Measurements from ENCODE around the gene FAM13B. TPM values are rescaled to one million over a fixed set of nuclear protein-coding genes. Genes with fewer than 3 reads are reported as not detected.

Gene FAM13B
- total RNA-seq (2022; extraction: Qiagen RNA extraction) = 11.7 to 19.2 TPM (median 12.9 TPM) in 5 replicates

GRCh38 chr5:138032572-138033385 lies at the start of gene FAM13B:
FAM13B (minus strand) TSS chr5:138033079; CDS start chr5:138019111, 13,968 bp downstream.

GRCh38 chr5:137888863-137889759 lies 143.8 kb downstream of the FAM13B start, which contains the start of gene PKD2L2:
PKD2L2 (plus strand) TSS chr5:137889457; CDS start chr5:137889492, 35 bp downstream.

Other genes with a start within 250 kb of the FAM13B start
- not detected in 5 replicates for gene MYOT, start 165.2 kb downstream of the FAM13B start, total RNA-seq (2022; extraction: Qiagen RNA extraction)
- not detected in 5 replicates for gene PKD2L2, start 143.6 kb downstream of the FAM13B start, total RNA-seq (2022; extraction: Qiagen RNA extraction)
- not detected in 5 replicates for gene WNT8A, start 51.0 kb upstream of the FAM13B start, total RNA-seq (2022; extraction: Qiagen RNA extraction)
- gene NME5, start 106.3 kb upstream of the FAM13B start, total RNA-seq (2022; extraction: Qiagen RNA extraction) = not detected in 5 replicates
- 48.1 to 55.2 TPM (median 53.4 TPM) in 5 replicates for gene BRD8, start 145.6 kb upstream of the FAM13B start, total RNA-seq (2022; extraction: Qiagen RNA extraction)
- gene KIF20A, start 146.0 kb upstream of the FAM13B start, total RNA-seq (2022; extraction: Qiagen RNA extraction) = 40.0 to 48.7 TPM (median 46.6 TPM) in 5 replicates
- 23.7 to 38.0 TPM (median 29.0 TPM) in 5 replicates for gene CDC23, start 180.2 kb upstream of the FAM13B start, total RNA-seq (2022; extraction: Qiagen RNA extraction)
- gene GFRA3, start 241.5 kb upstream of the FAM13B start, total RNA-seq (2022; extraction: Qiagen RNA extraction) = 0.08 to 0.14 TPM (median 0.12 TPM) in 4 of 5 replicates, not detected in the other

Data from A549 treated with CORT108297 at 1 μM for 4 hours (cell line).